Breast epithelium (tissue), 4 donors: ENCODE measurements around the gene IFITM1. TPM values are rescaled to one million over a fixed set of nuclear protein-coding genes. Genes with fewer than 3 reads are reported as not detected.

Experiments used
- DNase-seq, 2 donors: peaks; one replicate each; pipeline ENCODE4 v3.0.0-alpha.2; 2019; ENCODE audit warnings: low spot score in 2 of 2
- H3K27ac ChIP-seq, 2 donors: fragments of 200-600 bp; sonication (generic) in 1 of 2; one replicate each; pipeline ENCODE4 v1.5.1; 2016 to 2019; ENCODE audit warnings: mild to moderate bottlenecking in 1 of 2
- H3K27me3 ChIP-seq, 2 donors: fragments of 200-600 bp; sonication (generic) in 1 of 2; one replicate each; pipeline versions ENCODE4 v1.5.1 to v1.6.0; 2017 to 2019; ENCODE audit warnings: control low read depth in 1 of 2, mild to moderate bottlenecking in 1 of 2
- H3K36me3 ChIP-seq: fragments of 200-600 bp; one replicate; pipeline ENCODE4 v1.5.1; 2019
- H3K4me1 ChIP-seq, 2 donors: fragments of 200-600 bp; sonication (generic); one replicate each; pipeline ENCODE4 v1.5.1; 2016 to 2019; ENCODE audit warnings: control low read depth in 1 of 2
- H3K4me3 ChIP-seq, 3 donors: fragments of 200-600 bp; sonication (generic); 1 replicate in 2 of 3; 2 replicates in 1 of 3; pipeline ENCODE4 v1.5.1; 2016 to 2019; ENCODE audit warnings: mild to moderate bottlenecking in 3 of 3, moderate library complexity in 2 of 3
- H3K9me3 ChIP-seq, 2 donors: fragments of 200-600 bp; sonication (generic) in 1 of 2; one replicate each; pipeline ENCODE4 v1.5.1; 2016 to 2019; ENCODE audit warnings: control low read depth in 1 of 2
- POLR2A ChIP-seq: fragments of 450-650 bp; IDR thresholded peaks from one replicate; pipeline ENCODE4 v1.6.1; 2016; ENCODE audit warnings: antibody characterized with exemption, mild to moderate bottlenecking, moderate library complexity
- POLR2AphosphoS5 ChIP-seq, 3 donors: sonication (generic); formaldehyde crosslinking; IDR thresholded peaks; one replicate each; pipeline ENCODE4 v1.6.1; 2017; ENCODE audit warnings: antibody characterized with exemption in 3 of 3
- intact Hi-C: fragments of 100-400 bp; cut with DNase I; formaldehyde crosslinking; loops from one replicate; pipeline ENCODE4 v1.15.1; 2023; ENCODE audit warnings: low total_unique reads
- total RNA-seq, 3 donors: library from RNA; depleted of rRNA; stranded (reverse); fragments of >200 nt; gene quantifications; one replicate each; pipeline ENCODE4 v1.1.0, GENCODE V29; 2016
- TF ChIP-seq, protein P1 (sequence below), 3 donors: fragments of 450-650 bp; IDR thresholded peaks; one replicate each; pipeline ENCODE4 v1.5.1; 2016 to 2017; ENCODE audit warnings: antibody characterized with exemption in 3 of 3, mild to moderate bottlenecking in 3 of 3, moderate library complexity in 3 of 3

IFITM1 gene
- total RNA-seq, 3 donors from 2014 or later, result 129 to 321 (median 142) TPM

DNA sequence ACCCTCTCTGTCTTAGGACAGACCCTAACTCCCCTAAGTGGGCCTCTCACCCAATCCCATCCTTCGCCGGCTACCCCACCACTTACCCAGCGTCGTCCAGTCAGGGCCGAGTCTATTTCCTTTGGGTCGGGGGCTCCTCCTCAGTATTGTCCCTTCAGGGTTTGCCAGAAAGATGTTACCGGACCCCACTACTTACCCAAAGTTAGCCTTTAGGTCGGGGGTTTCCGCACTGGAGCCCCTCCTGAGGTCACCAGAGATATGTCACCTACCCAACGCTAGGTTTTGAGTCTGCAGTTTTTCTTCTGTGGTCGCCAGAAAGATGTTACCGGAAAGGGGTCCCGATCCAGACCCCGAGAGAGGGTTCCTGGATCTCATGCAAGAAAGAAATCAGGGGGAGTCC lies 37.6 kb downstream of the IFITM1 start:
- no peaks in the 10 kb centered on the region for H3K9me3 ChIP-seq
- no peaks in the 10 kb centered on the region for H3K27me3 ChIP-seq
- TF ChIP-seq, protein P1, sequence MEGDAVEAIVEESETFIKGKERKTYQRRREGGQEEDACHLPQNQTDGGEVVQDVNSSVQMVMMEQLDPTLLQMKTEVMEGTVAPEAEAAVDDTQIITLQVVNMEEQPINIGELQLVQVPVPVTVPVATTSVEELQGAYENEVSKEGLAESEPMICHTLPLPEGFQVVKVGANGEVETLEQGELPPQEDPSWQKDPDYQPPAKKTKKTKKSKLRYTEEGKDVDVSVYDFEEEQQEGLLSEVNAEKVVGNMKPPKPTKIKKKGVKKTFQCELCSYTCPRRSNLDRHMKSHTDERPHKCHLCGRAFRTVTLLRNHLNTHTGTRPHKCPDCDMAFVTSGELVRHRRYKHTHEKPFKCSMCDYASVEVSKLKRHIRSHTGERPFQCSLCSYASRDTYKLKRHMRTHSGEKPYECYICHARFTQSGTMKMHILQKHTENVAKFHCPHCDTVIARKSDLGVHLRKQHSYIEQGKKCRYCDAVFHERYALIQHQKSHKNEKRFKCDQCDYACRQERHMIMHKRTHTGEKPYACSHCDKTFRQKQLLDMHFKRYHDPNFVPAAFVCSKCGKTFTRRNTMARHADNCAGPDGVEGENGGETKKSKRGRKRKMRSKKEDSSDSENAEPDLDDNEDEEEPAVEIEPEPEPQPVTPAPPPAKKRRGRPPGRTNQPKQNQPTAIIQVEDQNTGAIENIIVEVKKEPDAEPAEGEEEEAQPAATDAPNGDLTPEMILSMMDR (IDR thresholded peaks at IDR 0.05), result no peak
- no peak for TF ChIP-seq POLR2AphosphoS5 (IDR thresholded peaks at IDR 0.05)
- TF ChIP-seq POLR2A, result no peak
- no peak overlapping the region for H3K4me3 ChIP-seq
- H3K36me3 ChIP-seq, result no peaks in the 10 kb centered on the region
- DNase-seq, result peak in 1 of 2 donors; percentile 34
- peaks cover 7 to 14% of the 10 kb centered on the region in 2 donors for H3K4me1 ChIP-seq
- H3K27ac ChIP-seq, result peak overlapping the region; percentile 3 to 48
- intact Hi-C loops, result no loop called here

DNA sequence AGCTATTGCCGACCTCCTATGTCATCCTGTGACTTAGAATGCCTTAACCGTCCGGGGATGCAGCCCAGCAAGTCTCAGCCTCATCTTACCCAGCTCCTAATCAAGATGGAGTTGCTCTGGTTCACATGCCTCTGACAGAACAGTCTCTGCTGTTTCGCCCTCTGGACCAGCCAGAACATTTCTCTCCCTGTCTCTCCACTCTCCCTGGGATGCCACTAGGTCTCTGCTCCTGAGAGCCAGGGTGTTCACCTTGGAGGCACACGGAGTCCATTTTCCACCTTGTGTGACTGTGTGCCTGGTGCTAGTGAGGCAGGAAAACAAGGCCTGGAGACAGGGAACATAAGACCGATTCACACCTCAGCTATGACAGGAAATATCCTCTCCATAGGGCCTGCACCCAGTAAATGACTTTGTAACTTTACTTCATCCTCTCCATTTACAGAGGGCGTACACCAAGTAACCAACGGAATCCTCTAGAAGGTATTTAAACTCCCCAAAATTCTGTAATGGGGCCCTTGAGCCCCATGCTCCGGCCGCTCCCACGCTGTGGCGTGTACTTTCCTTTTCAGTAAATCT lies 38.7 kb downstream of the IFITM1 start:
- Histone ChIP-seq H3K27ac (peak overlapping the region; percentile 89 to 98), H3K27me3 (no peaks in the 10 kb centered on the region)

DNA sequence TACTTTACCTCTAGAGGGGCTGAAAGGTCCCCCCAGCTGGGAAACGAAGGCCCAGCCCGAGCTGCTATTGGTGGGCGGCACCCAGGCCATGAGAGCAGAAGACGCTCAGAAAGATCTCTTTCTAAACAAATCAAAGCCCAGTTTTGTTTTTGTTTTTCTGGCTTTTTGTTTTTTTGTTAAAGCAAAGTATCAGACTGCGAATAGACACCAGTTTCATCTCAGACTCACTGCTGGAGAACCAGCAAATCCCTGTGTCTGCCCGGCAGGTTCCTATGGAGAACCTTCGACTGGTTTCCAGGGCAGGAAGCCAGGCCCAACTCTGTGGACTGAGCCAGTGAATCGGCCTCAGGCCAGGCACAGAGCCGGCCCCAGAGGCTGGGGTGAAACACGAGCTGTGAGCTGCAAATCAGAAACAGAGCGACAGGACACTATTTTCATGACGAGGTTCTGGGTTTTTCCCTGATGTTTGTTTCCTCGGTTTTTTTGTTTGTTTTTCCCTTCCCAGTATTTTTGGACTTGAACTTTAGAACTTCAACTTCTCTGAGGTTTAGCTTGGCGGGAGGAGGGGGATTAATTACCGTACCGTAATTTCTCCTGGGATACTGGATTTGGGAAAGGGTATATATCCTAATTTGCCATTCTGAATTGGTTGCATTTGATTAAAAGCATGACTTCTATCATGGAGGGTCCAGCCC lies 39.5 kb downstream of the IFITM1 start:
- Histone ChIP-seq H3K9me3 (no peaks in the 10 kb centered on the region), H3K4me3 (no peak overlapping the region), H3K27me3 (no peaks in the 10 kb centered on the region), H3K4me1 (peaks cover 7 to 14% of the 10 kb centered on the region in 2 donors), H3K36me3 (no peaks in the 10 kb centered on the region), H3K27ac (peak overlapping the region; percentile 89 to 98)
- intact Hi-C loops, result no loop called here
- DNase-seq, result peak; percentile 84 to 85
- TF ChIP-seq, protein P1 (IDR thresholded peaks at IDR 0.05), result no peak
- peak; percentile 50 to 67 (median 59) for TF ChIP-seq POLR2AphosphoS5 (IDR thresholded peaks at IDR 0.05)

More for the DNA sequence above, 38.7 kb downstream of the IFITM1 start:
- TF ChIP-seq POLR2AphosphoS5 (IDR thresholded peaks at IDR 0.05) (no peak), POLR2A (no peak)
- TF ChIP-seq, protein P1 (IDR thresholded peaks at IDR 0.05), result no peak
- Histone ChIP-seq H3K4me3 (no peak overlapping the region), H3K36me3 (no peaks in the 10 kb centered on the region), H3K9me3 (no peaks in the 10 kb centered on the region), H3K4me1 (peaks cover 7 to 14% of the 10 kb centered on the region in 2 donors)
- peak in 1 of 2 donors; percentile 35 for DNase-seq
- intact Hi-C loops, result no loop called here

- Histone ChIP-seq H3K27ac (peak overlapping the region; percentile 98 to 100), H3K4me3 (peak overlapping the region; percentile 37 to 72 (median 54)), H3K36me3 (no peaks in the 10 kb centered on the region), H3K27me3 (no peaks in the 10 kb centered on the region), H3K9me3 (no peaks in the 10 kb centered on the region), H3K4me1 (peaks cover 7 to 14% of the 10 kb centered on the region in 2 donors)
- TF ChIP-seq, protein P1 (IDR thresholded peaks at IDR 0.05), result peak in 2 of 3 donors; percentile 15 to 19
- TF ChIP-seq POLR2AphosphoS5 (IDR thresholded peaks at IDR 0.05) (peak; percentile 68 to 96 (median 93)), POLR2A (peak; percentile 29)
- DNase-seq, result peak; percentile 92 to 95
- intact Hi-C loops, result no loop called here
Measured at GRCh38 chr11:355581-356458, 42.0 kb downstream of the IFITM1 start.
